ENCODE measurements around the gene HLA-A. TPM values are rescaled to one million over a fixed set of nuclear protein-coding genes. Genes with fewer than 3 reads are reported as not detected.

HLA-A gene
- total and polyA plus RNA-seq, 2 of the 13 experiments (the other 11 are each of a cell fraction or from before 2014, with no cell fraction given) = 345 to 527 TPM

DNA sequence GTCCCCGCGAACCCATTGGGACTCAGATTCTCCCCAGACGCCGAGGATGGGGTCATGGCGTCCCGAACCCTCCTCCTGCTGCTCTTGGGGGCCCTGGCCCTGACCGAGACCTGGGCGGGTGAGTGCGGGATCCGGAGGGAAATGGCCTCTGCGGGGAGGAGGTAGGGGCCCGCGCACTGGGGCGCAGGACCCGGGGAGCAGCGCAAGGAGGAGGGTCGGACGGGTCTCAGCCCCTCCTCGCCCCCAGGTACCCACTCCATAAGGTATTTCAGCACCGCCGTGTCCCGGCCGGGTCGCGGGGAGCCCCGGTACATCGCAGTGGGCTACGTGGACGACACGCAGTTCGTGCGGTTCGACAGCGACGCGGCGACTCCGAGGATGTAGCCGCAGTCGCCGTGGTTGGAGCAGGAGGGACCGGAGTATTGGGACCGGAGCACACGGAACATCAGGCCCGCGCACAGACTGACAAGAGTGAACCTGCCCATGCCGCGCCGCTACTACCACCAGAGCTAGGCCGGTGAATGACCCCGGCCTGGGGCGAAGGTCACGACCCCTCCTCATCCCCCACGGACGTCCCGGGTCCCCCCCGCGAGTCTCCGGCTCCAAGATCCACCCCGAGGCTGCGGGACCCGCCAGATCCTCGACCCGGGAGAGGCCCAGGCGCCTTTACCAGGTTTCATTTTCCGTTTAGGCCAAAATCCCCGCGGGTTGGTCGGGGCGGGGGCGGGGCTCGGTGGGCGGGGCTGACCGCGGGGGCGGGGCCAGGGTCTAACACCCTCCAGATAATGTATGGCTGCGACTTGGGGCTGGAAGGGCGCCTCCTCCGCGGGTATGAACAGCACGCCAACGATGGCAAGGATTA, 15.7 kb upstream of the HLA-A start (continued):
- TF ChIP-seq, protein P1, sequence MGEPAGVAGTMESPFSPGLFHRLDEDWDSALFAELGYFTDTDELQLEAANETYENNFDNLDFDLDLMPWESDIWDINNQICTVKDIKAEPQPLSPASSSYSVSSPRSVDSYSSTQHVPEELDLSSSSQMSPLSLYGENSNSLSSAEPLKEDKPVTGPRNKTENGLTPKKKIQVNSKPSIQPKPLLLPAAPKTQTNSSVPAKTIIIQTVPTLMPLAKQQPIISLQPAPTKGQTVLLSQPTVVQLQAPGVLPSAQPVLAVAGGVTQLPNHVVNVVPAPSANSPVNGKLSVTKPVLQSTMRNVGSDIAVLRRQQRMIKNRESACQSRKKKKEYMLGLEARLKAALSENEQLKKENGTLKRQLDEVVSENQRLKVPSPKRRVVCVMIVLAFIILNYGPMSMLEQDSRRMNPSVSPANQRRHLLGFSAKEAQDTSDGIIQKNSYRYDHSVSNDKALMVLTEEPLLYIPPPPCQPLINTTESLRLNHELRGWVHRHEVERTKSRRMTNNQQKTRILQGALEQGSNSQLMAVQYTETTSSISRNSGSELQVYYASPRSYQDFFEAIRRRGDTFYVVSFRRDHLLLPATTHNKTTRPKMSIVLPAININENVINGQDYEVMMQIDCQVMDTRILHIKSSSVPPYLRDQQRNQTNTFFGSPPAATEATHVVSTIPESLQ (CRISPR knock-in tag; conservative IDR thresholded peaks at IDR 0.05) = no peak
- TF ChIP-seq, protein P2, sequence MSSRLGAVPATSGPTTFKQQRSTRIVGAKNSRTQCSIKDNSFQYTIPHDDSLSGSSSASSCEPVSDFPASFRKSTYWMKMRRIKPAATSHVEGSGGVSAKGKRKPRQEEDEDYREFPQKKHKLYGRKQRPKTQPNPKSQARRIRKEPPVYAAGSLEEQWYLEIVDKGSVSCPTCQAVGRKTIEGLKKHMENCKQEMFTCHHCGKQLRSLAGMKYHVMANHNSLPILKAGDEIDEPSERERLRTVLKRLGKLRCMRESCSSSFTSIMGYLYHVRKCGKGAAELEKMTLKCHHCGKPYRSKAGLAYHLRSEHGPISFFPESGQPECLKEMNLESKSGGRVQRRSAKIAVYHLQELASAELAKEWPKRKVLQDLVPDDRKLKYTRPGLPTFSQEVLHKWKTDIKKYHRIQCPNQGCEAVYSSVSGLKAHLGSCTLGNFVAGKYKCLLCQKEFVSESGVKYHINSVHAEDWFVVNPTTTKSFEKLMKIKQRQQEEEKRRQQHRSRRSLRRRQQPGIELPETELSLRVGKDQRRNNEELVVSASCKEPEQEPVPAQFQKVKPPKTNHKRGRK (CRISPR knock-in tag; IDR thresholded peaks at IDR 0.05) = no peak
- TF ChIP-seq ZNF775 (CRISPR knock-in tag; IDR thresholded peaks at IDR 0.05; ENCODE audit: borderline replicate concordance) = no peak
- TF ChIP-seq, protein P3, sequence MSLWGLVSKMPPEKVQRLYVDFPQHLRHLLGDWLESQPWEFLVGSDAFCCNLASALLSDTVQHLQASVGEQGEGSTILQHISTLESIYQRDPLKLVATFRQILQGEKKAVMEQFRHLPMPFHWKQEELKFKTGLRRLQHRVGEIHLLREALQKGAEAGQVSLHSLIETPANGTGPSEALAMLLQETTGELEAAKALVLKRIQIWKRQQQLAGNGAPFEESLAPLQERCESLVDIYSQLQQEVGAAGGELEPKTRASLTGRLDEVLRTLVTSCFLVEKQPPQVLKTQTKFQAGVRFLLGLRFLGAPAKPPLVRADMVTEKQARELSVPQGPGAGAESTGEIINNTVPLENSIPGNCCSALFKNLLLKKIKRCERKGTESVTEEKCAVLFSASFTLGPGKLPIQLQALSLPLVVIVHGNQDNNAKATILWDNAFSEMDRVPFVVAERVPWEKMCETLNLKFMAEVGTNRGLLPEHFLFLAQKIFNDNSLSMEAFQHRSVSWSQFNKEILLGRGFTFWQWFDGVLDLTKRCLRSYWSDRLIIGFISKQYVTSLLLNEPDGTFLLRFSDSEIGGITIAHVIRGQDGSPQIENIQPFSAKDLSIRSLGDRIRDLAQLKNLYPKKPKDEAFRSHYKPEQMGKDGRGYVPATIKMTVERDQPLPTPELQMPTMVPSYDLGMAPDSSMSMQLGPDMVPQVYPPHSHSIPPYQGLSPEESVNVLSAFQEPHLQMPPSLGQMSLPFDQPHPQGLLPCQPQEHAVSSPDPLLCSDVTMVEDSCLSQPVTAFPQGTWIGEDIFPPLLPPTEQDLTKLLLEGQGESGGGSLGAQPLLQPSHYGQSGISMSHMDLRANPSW (CRISPR knock-in tag; IDR thresholded peaks at IDR 0.05; ENCODE audit: borderline replicate concordance) = no peak
- TF ChIP-seq MBNL3 (CRISPR knock-in tag; conservative IDR thresholded peaks at IDR 0.05) = no peak
- TF ChIP-seq SIX4 (CRISPR knock-in tag; IDR thresholded peaks at IDR 0.05) = no peak
- TF ChIP-seq SRSF4 (IDR thresholded peaks at IDR 0.05; ENCODE audit: low read depth, low read length, poor library complexity, severe bottlenecking) = no peak
- TF ChIP-seq, protein P4, sequence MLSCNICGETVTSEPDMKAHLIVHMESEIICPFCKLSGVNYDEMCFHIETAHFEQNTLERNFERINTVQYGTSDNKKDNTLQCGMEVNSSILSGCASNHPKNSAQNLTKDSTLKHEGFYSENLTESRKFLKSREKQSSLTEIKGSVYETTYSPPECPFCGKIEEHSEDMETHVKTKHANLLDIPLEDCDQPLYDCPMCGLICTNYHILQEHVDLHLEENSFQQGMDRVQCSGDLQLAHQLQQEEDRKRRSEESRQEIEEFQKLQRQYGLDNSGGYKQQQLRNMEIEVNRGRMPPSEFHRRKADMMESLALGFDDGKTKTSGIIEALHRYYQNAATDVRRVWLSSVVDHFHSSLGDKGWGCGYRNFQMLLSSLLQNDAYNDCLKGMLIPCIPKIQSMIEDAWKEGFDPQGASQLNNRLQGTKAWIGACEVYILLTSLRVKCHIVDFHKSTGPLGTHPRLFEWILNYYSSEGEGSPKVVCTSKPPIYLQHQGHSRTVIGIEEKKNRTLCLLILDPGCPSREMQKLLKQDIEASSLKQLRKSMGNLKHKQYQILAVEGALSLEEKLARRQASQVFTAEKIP (CRISPR knock-in tag; IDR thresholded peaks at IDR 0.05; ENCODE audit: borderline replicate concordance) = no peak
- no peak for TF ChIP-seq ATF1 (CRISPR knock-in tag; IDR thresholded peaks at IDR 0.05)
- no peak for TF ChIP-seq JARID2 (CRISPR knock-in tag; IDR thresholded peaks at IDR 0.05; ENCODE audit: insufficient replicate concordance)

Data from HepG2 (cell line).